ENCODE results near the gene GARIN5A. TPM values are rescaled to one million over a fixed set of nuclear protein-coding genes. Genes with fewer than 3 reads are reported as not detected.

The GARIN5A gene
- total and polyA plus RNA-seq, 2 of the 8 experiments (the other 6 are each of a cell fraction or from before 2014, with no cell fraction given) = 9.1 to 18.5 TPM

DNA sequence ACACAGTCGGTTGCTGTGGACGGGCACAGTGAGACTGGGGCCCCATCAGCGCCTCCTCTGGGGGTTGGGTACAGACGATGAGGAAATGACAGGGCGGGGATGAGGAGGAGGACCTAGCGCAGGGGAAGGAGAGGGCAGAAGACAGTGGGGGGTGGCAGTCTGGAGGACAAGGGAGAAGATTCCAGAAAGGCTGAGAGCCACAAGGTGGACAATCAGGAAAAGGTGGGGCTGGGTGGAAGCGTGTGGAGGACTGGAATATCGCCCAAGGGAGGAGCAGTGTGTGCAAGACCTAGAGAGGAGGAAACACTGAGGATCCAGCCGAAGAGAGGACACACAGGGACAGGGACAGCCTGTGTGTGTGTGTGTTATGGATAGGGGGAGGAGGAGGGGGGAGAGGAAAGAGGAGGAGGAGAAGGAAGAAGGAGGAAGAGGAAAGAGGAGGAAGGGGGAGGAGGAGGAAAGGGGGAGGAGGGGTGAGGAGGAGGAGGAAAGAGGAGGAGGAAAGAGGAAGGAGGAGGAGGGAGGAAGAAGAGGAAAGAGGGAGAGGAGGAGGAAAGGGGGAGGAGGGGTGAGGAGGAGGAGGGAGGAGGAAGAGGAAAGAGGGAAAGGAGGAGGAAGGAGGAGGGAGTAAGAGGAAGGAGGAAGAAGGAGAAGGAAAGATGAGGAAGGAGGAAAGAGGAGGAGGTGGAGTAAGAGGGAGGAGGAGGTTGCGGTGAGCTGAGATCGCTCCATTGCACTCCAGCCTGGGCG is 15.8 kb upstream of the GARIN5A start (continued):
- TF ChIP-seq SP4 (IDR thresholded peaks at IDR 0.05; ENCODE audit: low read length) = no peak
